ENCODE data around the gene FOXL1.

GRCh38 chr16:86616906-86617305 is 38.6 kb downstream of the FOXL1 start:
- no peak for TF ChIP-seq ZNF274 (IDR thresholded peaks at IDR 0.05; ENCODE audit: low read depth, low read length)
- no peak for TF ChIP-seq CTCF (IDR thresholded peaks at IDR 0.05 in 2 of 3, conservative IDR thresholded peaks at IDR 0.05 in 1 of 3; ENCODE audit: borderline replicate concordance in 1 of 3, insufficient read depth in 1 of 3, low read depth in 2 of 3, low read length in 2 of 3)
- no peak for TF ChIP-seq REST (IDR thresholded peaks at IDR 0.05; ENCODE audit: low read depth)
- TF ChIP-seq POLR2AphosphoS5 (IDR thresholded peaks at IDR 0.05; ENCODE audit: low read depth, low read length), result no peak
- TF ChIP-seq FOSL1 (IDR thresholded peaks at IDR 0.05; ENCODE audit: low read depth), result no peak
- no peak for TF ChIP-seq EZH2 (IDR thresholded peaks at IDR 0.05)
- no peak for TF ChIP-seq ATF3 (IDR thresholded peaks at IDR 0.05)
- TF ChIP-seq JUND (IDR thresholded peaks at IDR 0.05), result no peak
- TF ChIP-seq SIN3A (IDR thresholded peaks at IDR 0.05; ENCODE audit: low read depth), result no peak
- no peak for TF ChIP-seq SRF (IDR thresholded peaks at IDR 0.05; ENCODE audit: low read depth)

Measured in HCT116 (cell line).